GM10266 (cell line): Measurements from ENCODE around the gene MRPL40.

ENCODE experiments used
- DNase-seq: peaks from one replicate; pipeline ENCODE4 v3.0.0; 2012; ENCODE audit errors: extremely low spot score
- TF ChIP-seq, protein P1 (sequence below): IDR thresholded peaks from 2 replicates; pipeline ENCODE4 v1.5.1; 2012; ENCODE audit warnings: mild to moderate bottlenecking, low read depth; ENCODE audit not compliant: control insufficient read depth, insufficient read depth; ENCODE audit errors: missing control alignments

The MRPL40 gene

DNA sequence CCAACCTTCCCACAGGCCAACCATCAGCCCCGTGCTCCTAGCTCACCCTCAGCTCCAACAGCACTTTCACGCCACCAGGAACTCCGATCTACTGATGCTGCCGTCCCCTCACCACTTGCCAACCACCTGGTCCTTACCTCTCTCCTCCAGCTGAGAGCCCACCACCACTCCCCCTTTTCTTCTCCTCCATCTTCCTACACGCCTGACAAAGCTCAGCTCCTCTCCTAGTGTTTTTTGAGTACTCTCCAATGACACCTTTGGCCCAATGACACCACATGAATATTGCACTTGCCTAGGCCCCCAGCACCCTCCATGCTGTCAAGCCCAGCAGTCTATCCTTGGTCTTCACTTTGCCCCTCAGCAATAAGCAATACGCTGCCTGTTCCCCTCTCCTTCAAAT, 31.5 kb upstream of the MRPL40 start:
- DNase-seq = no peak
- TF ChIP-seq, protein P1, sequence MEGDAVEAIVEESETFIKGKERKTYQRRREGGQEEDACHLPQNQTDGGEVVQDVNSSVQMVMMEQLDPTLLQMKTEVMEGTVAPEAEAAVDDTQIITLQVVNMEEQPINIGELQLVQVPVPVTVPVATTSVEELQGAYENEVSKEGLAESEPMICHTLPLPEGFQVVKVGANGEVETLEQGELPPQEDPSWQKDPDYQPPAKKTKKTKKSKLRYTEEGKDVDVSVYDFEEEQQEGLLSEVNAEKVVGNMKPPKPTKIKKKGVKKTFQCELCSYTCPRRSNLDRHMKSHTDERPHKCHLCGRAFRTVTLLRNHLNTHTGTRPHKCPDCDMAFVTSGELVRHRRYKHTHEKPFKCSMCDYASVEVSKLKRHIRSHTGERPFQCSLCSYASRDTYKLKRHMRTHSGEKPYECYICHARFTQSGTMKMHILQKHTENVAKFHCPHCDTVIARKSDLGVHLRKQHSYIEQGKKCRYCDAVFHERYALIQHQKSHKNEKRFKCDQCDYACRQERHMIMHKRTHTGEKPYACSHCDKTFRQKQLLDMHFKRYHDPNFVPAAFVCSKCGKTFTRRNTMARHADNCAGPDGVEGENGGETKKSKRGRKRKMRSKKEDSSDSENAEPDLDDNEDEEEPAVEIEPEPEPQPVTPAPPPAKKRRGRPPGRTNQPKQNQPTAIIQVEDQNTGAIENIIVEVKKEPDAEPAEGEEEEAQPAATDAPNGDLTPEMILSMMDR = no peak

DNA sequence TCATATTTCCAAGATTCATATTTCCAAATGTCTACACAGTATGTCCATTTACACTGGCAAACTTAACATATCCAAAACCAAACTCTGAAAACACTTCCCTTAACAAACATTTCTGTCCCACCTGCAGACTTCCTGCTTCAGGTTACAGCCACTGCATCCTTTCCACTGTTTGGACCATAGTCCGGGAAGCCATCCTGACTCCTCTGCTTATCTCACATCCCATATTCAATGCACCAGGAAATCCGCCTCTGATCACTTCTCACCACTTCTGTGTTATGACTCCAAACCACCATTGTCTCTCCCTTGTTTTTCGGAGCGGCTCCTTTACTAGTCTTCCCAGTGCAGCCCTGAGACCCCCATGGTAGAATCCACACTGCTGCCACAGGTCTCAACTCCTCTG, 30.9 kb upstream of the MRPL40 start:
- TF ChIP-seq, protein P1 = no peak

DNA sequence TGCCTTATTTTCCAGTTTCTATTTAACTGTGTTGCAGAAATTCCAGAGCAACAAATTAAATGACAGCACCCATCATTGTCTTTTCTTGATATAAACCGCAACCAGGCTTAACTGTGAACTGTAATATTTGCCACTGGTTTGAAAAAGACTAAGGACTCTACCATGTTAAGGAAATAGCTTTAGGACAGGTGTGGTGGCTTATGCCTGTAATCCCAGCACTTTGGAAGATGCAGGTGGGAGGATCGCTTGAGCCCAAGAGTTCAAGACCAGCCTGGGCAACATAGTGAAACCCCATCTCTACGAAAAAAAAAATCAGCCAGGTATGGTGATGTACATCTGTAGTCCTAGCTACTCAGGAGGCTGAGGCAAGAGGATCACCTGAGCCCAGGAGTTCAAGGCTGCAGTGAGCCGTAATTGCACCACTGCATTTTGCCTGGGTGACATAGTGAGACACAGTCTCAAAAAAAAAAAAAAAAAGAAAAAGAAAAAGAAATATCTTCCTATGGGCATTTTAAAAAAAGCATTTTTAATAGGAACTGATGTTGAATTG, 29.6 kb upstream of the MRPL40 start:
- DNase-seq = no peak
- TF ChIP-seq, protein P1 = no peak

More for the DNA sequence above, 30.9 kb upstream of the MRPL40 start:
- DNase-seq = no peak

DNA sequence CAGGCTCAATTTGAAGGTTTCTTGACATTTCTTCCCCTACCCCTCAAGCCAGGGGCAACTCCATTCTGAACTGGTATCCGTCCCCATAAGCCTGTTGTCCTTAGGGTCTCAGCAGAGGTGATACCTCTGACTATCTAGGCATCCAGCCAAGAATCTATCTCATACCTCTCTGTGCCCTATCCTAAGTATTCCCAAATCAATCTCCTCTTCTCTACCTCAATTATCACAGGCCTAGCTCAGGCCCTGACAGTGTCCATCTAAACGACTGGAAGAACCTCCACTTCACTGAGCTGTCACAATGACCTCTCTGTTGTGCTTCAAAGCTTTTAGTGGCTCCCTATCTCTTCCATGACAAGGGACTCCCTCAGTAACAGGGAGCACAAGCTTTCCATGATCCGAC, 27.7 kb upstream of the MRPL40 start:
- TF ChIP-seq, protein P1 = no peak
- no peak for DNase-seq

DNA sequence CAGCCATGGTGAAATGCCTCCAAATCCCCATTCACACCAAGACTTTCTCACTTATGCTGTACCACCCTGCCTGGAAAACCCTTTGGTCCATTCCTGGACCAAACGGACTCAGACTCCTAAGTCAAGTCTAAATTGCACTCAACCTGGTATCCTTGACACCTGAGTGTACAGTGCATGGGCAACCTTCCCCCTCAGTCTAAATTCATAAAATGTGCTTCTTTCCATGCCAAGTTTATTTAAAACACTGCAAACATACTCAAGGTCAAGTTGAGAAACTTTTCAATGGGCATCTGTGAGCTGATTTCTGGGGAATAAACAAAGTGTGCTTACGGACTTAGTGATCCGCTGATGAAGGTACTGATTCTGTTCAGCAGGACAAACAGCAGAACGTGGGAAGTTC, 27.2 kb upstream of the MRPL40 start:
- DNase-seq = no peak
- TF ChIP-seq, protein P1 = no peak

DNA sequence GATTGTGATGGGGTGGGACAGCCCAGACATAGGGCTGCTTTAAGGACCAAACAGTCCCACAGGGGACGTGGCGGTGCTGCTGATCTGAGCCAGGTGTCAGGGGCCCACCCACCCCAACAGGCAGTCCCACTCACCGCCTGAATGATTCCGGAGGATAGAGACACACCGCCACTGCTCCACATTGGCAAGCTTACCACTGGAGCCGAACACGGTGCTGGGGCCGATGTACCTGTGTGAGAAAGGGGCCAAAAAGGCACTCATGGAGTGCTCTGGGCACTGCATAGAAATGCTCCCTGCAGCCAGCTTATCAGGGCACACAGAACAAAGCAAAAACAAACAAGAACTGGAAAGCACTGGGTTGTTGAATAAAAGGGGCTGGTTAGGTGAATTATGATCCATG, 26.7 kb upstream of the MRPL40 start:
- TF ChIP-seq, protein P1 = no peak
- no peak for DNase-seq

DNA sequence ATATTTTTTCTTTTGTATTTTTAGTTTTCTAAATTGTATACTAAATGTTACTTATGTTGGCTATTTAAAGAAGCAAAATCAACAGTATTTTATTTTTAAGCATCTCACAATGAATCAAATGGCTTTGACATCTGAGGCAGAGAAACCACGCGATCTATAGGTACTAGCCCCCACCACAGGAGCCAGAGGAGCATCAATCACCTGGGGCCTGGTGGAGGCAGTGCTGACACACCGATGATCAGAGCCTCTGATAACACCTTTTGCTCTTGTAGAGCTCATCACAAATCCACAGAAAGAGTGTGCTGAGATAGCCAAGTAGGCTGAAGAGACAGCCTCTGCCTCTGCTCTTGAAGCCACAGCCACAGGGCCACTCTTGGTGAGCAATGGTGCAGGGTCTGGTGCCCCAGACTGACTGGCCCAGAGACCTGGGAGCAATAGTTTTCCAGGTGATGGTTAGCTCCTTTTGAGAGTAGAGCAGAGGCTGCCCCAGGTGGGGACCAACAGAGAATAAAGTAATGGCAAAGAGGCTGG, 26.0 kb upstream of the MRPL40 start:
- TF ChIP-seq, protein P1 = no peak
- no peak for DNase-seq
